Body of pancreas (tissue), 4 donors: ENCODE data around the gene STPG4. TPM values are rescaled to one million over a fixed set of nuclear protein-coding genes. Genes with fewer than 3 reads are reported as not detected.

Source experiments
- ATAC-seq: fragments of 150-250 bp; one replicate; pipeline ENCODE4 v1.9.1; 2016
- DNase-seq, 4 donors: peaks; one replicate each; pipeline ENCODE4 v3.0.0-alpha.2; 2019
- H3K27ac ChIP-seq, 4 donors: fragments of 200-600 bp; sonication (generic); 1 replicate in 3 of 4; 2 replicates in 1 of 4; pipeline versions ENCODE4 v1.5.1 to v1.6.1; 2016 to 2019; ENCODE audit warnings: mild to moderate bottlenecking in 1 of 4, mixed read lengths in 1 of 4, moderate library complexity in 1 of 4
- H3K27me3 ChIP-seq, 2 donors: fragments of 200-600 bp; sonication (generic); one replicate each; pipeline ENCODE4 v1.6.0; 2016; ENCODE audit warnings: mild to moderate bottlenecking in 1 of 2
- H3K36me3 ChIP-seq, 2 donors: fragments of 200-600 bp; sonication (generic); replicated peaks in 1 of 2; 2 replicates each; pipeline ENCODE4 v1.5.1; 2016; ENCODE audit warnings: low read depth in 2 of 2; ENCODE audit not compliant: insufficient read depth in 1 of 2
- H3K4me1 ChIP-seq: fragments of 200-600 bp; sonication (generic); one replicate; pipeline ENCODE4 v1.6.0; 2016
- H3K4me3 ChIP-seq, 2 donors: fragments of 200-600 bp; sonication (generic); 1 replicate in 1 of 2; 2 replicates in 1 of 2; pipeline ENCODE4 v1.5.1; 2016 to 2019
- H3K9me3 ChIP-seq, 3 donors: fragments of 200-600 bp; sonication (generic); 1 replicate in 2 of 3; 2 replicates in 1 of 3; pipeline ENCODE4 v1.5.1; 2016
- POLR2A ChIP-seq, 3 donors: fragments of 450-650 bp; IDR thresholded peaks; one replicate each; pipeline ENCODE4 v1.6.1; 2016; ENCODE audit warnings: antibody characterized with exemption in 3 of 3, mild to moderate bottlenecking in 2 of 3
- WGBS, 2 donors: methylation state at CpG; one replicate each; pipeline ENCODE4 v1.1.5; 2017; 5-methylcytosine and 5-hydroxymethylcytosine counted together
- intact Hi-C: fragments of 100-400 bp; cut with DNase I; formaldehyde crosslinking; loops from one replicate; pipeline ENCODE4 v1.15.1; 2023
- total RNA-seq, 2 donors: library from RNA; depleted of rRNA; stranded (reverse); fragments of >200 nt; gene quantifications; one replicate each; pipeline ENCODE4 v1.1.0, GENCODE V29; 2016
- TF ChIP-seq, protein P1 (sequence below), 7 experiments: fragments of 450-650 bp in 4 of 7; fragments of 200-600 bp in 3 of 7; sonication (generic) in 3 of 7; IDR thresholded peaks; one replicate each; pipeline ENCODE4 v1.5.1; 2016 to 2019; ENCODE audit warnings: antibody characterized with exemption in 7 of 7

Gene STPG4
- total RNA-seq, 2 donors from 2014 or later: not detected

DNA sequence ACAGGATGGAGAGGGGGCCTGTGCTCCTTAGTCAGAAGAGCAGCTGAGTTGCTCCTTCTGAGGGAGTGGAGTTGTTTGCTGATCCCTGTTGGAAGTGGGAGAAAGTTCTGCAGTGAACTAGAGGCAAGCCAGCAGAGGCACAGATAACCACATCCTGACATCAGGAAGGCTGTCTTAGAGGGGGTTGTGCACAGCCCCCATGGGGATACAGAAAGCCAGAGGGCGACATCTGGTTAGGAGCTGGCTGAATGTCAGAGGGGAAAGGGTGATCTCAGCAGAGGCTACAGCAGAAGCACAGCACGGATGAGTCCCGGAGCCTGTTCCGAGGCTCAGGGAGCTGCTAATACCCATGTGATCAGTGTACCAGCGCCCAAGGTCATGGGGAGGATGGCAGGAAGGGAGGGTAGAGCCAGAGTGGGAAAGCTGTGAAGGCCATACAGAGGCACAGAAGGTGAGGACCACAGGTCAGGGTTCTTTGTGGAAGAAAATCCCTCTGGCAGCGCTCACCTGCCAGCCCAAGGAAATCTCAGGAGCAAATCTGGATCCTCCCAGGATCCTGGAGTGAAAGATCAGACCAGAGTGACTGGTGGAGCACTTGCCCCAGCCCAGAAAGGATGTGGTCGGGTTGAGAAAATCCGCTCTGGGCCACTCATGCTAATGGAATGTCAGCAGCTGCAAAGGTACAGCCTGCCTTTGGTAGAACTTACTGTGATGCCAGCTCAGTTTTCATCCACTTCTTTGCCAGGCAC, 111.8 kb downstream of the STPG4 start:
- peak in 1 of 3 donors; percentile 14 for TF ChIP-seq POLR2A (IDR thresholded peaks at IDR 0.05)
- TF ChIP-seq, protein P1, sequence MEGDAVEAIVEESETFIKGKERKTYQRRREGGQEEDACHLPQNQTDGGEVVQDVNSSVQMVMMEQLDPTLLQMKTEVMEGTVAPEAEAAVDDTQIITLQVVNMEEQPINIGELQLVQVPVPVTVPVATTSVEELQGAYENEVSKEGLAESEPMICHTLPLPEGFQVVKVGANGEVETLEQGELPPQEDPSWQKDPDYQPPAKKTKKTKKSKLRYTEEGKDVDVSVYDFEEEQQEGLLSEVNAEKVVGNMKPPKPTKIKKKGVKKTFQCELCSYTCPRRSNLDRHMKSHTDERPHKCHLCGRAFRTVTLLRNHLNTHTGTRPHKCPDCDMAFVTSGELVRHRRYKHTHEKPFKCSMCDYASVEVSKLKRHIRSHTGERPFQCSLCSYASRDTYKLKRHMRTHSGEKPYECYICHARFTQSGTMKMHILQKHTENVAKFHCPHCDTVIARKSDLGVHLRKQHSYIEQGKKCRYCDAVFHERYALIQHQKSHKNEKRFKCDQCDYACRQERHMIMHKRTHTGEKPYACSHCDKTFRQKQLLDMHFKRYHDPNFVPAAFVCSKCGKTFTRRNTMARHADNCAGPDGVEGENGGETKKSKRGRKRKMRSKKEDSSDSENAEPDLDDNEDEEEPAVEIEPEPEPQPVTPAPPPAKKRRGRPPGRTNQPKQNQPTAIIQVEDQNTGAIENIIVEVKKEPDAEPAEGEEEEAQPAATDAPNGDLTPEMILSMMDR (IDR thresholded peaks at IDR 0.05): no peak
- Histone ChIP-seq H3K36me3 (peaks cover 0 to 9% of the 10 kb centered on the region in 2 donors), H3K27me3 (no peaks in the 10 kb centered on the region), H3K9me3 (no peaks in the 10 kb centered on the region), H3K4me3 (no peak overlapping the region), H3K27ac (peak overlapping the region; percentile 30 to 80 (median 58)), H3K4me1 (peaks cover 15% of the 10 kb centered on the region)
- intact Hi-C loops: no loop called here
- peak; percentile 76 for ATAC-seq
- WGBS, 2 donors: 22 to 47% methylated on average over 5 to 8 of the region's 8 CpGs
- DNase-seq: peak; percentile 45 to 69 (median 62)

DNA sequence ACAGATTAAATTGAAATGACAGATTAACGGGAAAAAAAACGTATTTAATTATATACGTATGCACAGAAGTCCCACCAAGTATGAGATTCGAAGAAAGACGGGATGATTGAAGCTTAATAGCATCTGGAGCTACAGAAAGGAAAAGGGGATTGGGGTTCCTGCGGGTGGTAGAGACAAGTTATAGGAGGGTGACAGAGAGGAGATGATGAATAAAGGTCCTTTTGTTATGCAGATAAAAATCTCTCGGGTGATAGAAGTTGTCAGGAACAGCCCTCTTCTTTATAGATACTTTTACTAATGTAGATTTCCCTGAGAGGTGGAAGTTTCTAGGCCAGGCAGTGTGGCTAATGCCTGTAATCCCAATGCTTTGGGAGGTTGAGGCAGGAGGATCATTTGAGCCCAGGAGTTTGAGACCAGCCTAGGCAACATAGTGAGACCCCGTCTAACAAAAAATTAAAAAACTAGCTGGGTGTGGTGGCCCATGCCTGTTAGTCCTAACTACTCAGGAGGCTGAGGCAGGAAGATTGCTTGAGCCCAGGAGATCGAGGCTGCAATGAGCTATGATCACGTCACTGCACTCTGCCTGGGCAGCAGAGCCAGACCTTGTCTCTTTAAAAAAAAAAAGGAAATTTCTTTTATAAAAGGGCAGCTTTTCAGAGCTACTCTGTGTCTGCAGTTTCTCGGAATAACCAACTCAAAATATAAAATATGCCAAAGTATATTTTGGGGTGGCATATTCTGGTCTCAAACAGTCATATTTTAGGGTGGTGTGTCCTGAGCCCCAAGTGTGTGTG, 113.0 kb downstream of the STPG4 start:
- Histone ChIP-seq H3K27ac (peak overlapping the region in 1 of 4 donors; percentile 80), H3K27me3 (no peaks in the 10 kb centered on the region), H3K36me3 (peaks cover 0 to 5% of the 10 kb centered on the region in 2 donors), H3K4me1 (peaks cover 15% of the 10 kb centered on the region), H3K4me3 (no peak overlapping the region), H3K9me3 (no peaks in the 10 kb centered on the region)
- TF ChIP-seq POLR2A (IDR thresholded peaks at IDR 0.05): no peak
- TF ChIP-seq, protein P1 (IDR thresholded peaks at IDR 0.05): no peak
- intact Hi-C loops: no loop called here
- ATAC-seq (no peak), DNase-seq (no peak)
- WGBS, 2 donors: 86 to 87% methylated on average over 11 of the region's 11 CpGs

DNA sequence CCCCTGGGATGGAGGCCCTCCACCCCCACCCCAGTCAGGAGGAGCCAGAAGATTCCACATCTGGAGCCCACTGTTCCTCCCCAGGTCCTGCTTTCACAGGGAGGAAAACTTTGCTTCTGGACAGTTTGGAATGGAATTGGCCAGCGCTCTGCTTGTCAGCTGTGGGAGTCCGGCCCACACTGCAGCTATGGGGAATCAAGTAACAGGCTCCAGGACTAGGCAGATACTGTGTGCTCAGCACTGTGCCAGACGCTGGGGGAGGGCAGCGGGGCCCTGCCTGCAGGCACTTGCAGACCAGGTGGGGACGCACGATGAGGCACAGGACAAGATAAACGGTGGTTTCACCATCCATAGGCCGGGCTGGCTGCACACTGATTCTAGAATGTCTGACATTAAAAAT, 114.0 kb downstream of the STPG4 start:
- H3K27ac ChIP-seq: no peak overlapping the region
- peaks cover 0 to 2% of the 10 kb centered on the region in 2 donors for H3K36me3 ChIP-seq
- no peaks in the 10 kb centered on the region for H3K9me3 ChIP-seq
- H3K4me3 ChIP-seq: no peak overlapping the region
- H3K4me1 ChIP-seq: peaks cover 15% of the 10 kb centered on the region
- H3K27me3 ChIP-seq: no peaks in the 10 kb centered on the region
- no peak for ATAC-seq
- TF ChIP-seq, protein P1 (IDR thresholded peaks at IDR 0.05): no peak
- no peak for TF ChIP-seq POLR2A (IDR thresholded peaks at IDR 0.05)
- no peak for DNase-seq
- 74 to 83% methylated on average over 6 to 8 of the region's 8 CpGs for WGBS, 2 donors
- intact Hi-C loops: no loop called here

DNA sequence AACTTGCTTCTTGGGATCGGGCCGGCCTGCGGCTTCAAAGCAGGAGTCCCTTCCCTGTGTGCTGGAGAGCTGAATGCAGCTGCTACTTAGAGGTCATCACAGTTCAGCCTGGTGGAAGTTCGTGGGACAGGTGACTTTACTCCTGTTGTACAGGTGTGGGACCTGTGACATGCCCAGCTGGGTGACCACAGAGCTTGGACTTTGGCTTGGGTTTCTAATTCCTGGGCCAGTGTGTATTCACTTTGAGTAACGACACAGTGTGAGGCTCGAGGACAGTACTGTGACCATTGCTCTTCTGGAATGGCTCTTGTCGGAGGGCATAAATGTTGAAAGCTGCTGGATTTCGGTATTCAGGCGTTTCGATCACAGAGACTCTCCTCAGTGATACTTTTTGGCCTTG, 114.5 kb downstream of the STPG4 start:
- TF ChIP-seq, protein P1 (IDR thresholded peaks at IDR 0.05): no peak
- TF ChIP-seq POLR2A (IDR thresholded peaks at IDR 0.05): no peak
- Histone ChIP-seq H3K4me3 (no peak overlapping the region), H3K36me3 (no peaks in the 10 kb centered on the region), H3K27me3 (no peaks in the 10 kb centered on the region), H3K27ac (no peak overlapping the region), H3K9me3 (no peaks in the 10 kb centered on the region), H3K4me1 (peaks cover 20% of the 10 kb centered on the region)
- intact Hi-C loops: no loop called here
- 80 to 86% methylated on average over 4 to 10 of the region's 10 CpGs for WGBS, 2 donors
- DNase-seq (no peak), ATAC-seq (no peak)
